GM08714 (cell line): ENCODE results near the gene GGA3.

Experiments used
- H3K4me3 ChIP-seq: fragments of 200-500 bp; sonication (Bioruptor generic); 2 replicates; pipeline ENCODE4 v1.5.1; 2014; ENCODE audit warnings: mild to moderate bottlenecking, low read length, inconsistent platforms
- ZNF274 ChIP-seq: IDR thresholded peaks from 2 replicates; pipeline ENCODE4 v1.6.1; 2012; ENCODE audit warnings: mild to moderate bottlenecking, low read depth, low read length

GGA3 gene

GRCh38 chr17:75188614-75189013 lies 72.8 kb downstream of the GGA3 start:
- H3K4me3 ChIP-seq = no peak overlapping the region
- no peak for TF ChIP-seq ZNF274
